AG09319 (cell line): ENCODE data around the gene BTRC.

ENCODE experiments used
- DNase-seq: peaks from one replicate; pipeline ENCODE4 v3.0.0-alpha.2; 2010; ENCODE audit warnings: low read depth; ENCODE audit errors: extremely low read depth
- CTCF ChIP-seq: IDR thresholded peaks from 2 replicates; pipeline ENCODE4 v1.5.1; 2011; ENCODE audit warnings: low read depth, mild to moderate bottlenecking, inconsistent platforms, low read length, moderate library complexity

Gene BTRC

GRCh38 chr10:101495324-101495925 lies 141.5 kb downstream of the BTRC start:
- DNase-seq: no peak

GRCh38 chr10:101504438-101504837 lies 150.5 kb downstream of the BTRC start:
- no peak for DNase-seq
- no peak for TF ChIP-seq CTCF

More at GRCh38 chr10:101495324-101495925, 141.5 kb downstream of the BTRC start:
- peak; percentile 24 for TF ChIP-seq CTCF

GRCh38 chr10:101506829-101507661 lies 153.1 kb downstream of the BTRC start:
- no peak for DNase-seq
- no peak for TF ChIP-seq CTCF

- no peak for TF ChIP-seq CTCF
- no peak for DNase-seq
These were observed 153.9 kb downstream of the BTRC start for GRCh38 chr10:101507828-101508227.

- DNase-seq: no peak
- TF ChIP-seq CTCF: no peak
These were observed 158.0 kb downstream of the BTRC start for GRCh38 chr10:101511938-101512337.

- no peak for TF ChIP-seq CTCF
- DNase-seq: no peak
These were observed 158.8 kb downstream of the BTRC start for GRCh38 chr10:101512738-101513137.

GRCh38 chr10:101513733-101514132 lies 159.8 kb downstream of the BTRC start:
- TF ChIP-seq CTCF: no peak
- DNase-seq: no peak
